Common myeloid progenitor, CD34-positive (primary cell): ENCODE data around the gene LIN37.

Experiments
- CTCF ChIA-PET: fragments of 350-600 bp; sonication (Branson Sonifier 250); formaldehyde crosslinking; loops from one replicate; lab custom pipeline; 2021; ENCODE audit warnings: antibody characterized with exemption; lab: Charles Lee
- POLR2A ChIA-PET: fragments of 350-600 bp; sonication (Branson Sonifier 250); formaldehyde crosslinking; loops from one replicate; lab custom pipeline; 2021; ENCODE audit warnings: antibody characterized with exemption; lab: Charles Lee
- DNase-seq, 3 donors: peaks; one replicate each; pipeline versions ENCODE4 v3.0.0 to v3.0.0-alpha.2; 2013
- H3K27ac ChIP-seq, 2 experiments: 1 replicate in 1 of 2; 2 replicates in 1 of 2; pipeline ENCODE4 v1.7.0; 2013; ENCODE audit warnings: inconsistent platforms in 2 of 2, low read length in 2 of 2, mild to moderate bottlenecking in 2 of 2, low read depth in 1 of 2, moderate library complexity in 1 of 2; ENCODE audit not compliant: severe bottlenecking in 2 of 2, insufficient read depth in 1 of 2, poor library complexity in 1 of 2
- H3K27me3 ChIP-seq, 5 experiments: replicated peaks in 2 of 5; 1 replicate in 3 of 5; 2 replicates in 2 of 5; pipeline versions ENCODE4 v1.6.1 to v1.7.0; 2013; ENCODE audit warnings: low read length in 4 of 5, mild to moderate bottlenecking in 2 of 5, moderate library complexity in 2 of 5, inconsistent platforms in 1 of 5; ENCODE audit not compliant: insufficient read depth in 5 of 5, control insufficient read depth in 4 of 5
- H3K36me3 ChIP-seq, 4 experiments: 1 replicate in 2 of 4; 2 replicates in 2 of 4; pipeline versions ENCODE4 v1.6.1 to v1.7.0; 2013; ENCODE audit warnings: low read length in 3 of 4, control low read depth in 1 of 4, mild to moderate bottlenecking in 1 of 4; ENCODE audit not compliant: control insufficient read depth in 4 of 4, insufficient read depth in 4 of 4
- H3K4me1 ChIP-seq, 4 experiments: 1 replicate in 3 of 4; 2 replicates in 1 of 4; pipeline versions ENCODE4 v1.6.1 to v1.7.1; 2013; ENCODE audit warnings: low read length in 3 of 4, mild to moderate bottlenecking in 3 of 4, control low read depth in 1 of 4, inconsistent platforms in 1 of 4, moderate library complexity in 1 of 4; ENCODE audit not compliant: control insufficient read depth in 4 of 4, insufficient read depth in 4 of 4; ENCODE audit errors: control extremely low read depth in 1 of 4
- H3K4me3 ChIP-seq, 7 experiments: 1 replicate in 4 of 7; 2 replicates in 3 of 7; pipeline versions ENCODE4 v1.5.1 to v1.7.0; 2013; ENCODE audit warnings: mild to moderate bottlenecking in 7 of 7, low read length in 6 of 7, moderate library complexity in 6 of 7, inconsistent platforms in 2 of 7, low read depth in 2 of 7, control low read depth in 1 of 7; ENCODE audit not compliant: insufficient read depth in 4 of 7, control insufficient read depth in 1 of 7; ENCODE audit errors: extremely low read depth in 1 of 7
- H3K9me3 ChIP-seq, 5 experiments: 1 replicate in 4 of 5; 2 replicates in 1 of 5; pipeline versions ENCODE4 v1.6.1 to v1.7.1; 2013; ENCODE audit warnings: low read length in 4 of 5, mild to moderate bottlenecking in 2 of 5, inconsistent platforms in 1 of 5, low read depth in 1 of 5, moderate library complexity in 1 of 5; ENCODE audit not compliant: control insufficient read depth in 4 of 5, insufficient read depth in 2 of 5; ENCODE audit errors: control extremely low read depth in 1 of 5
- WGBS: methylation state at CpG from one replicate; pipeline ENCODE4 v1.1.5; 2013; ENCODE audit not compliant: insufficient coverage; 5-methylcytosine and 5-hydroxymethylcytosine counted together

LIN37 gene

GRCh38 chr19:35786299-35787160 is 38.2 kb downstream of the LIN37 start:
- Histone ChIP-seq H3K4me3 (no peak overlapping the region), H3K27me3 (no peaks in the 10 kb centered on the region), H3K27ac (no peak overlapping the region), H3K36me3 (peaks cover 0 to 44% (median 13%) of the 10 kb centered on the region in 4 experiments), H3K4me1 (no peaks in the 10 kb centered on the region), H3K9me3 (no peaks in the 10 kb centered on the region)
- 96% methylated on average over 27 of the region's 31 CpGs for WGBS
- CTCF ChIA-PET: no interaction called here
- no peak for DNase-seq
- POLR2A ChIA-PET: no interaction called here

GRCh38 chr19:35787227-35787799 is 38.9 kb downstream of the LIN37 start:
- POLR2A ChIA-PET: no interaction called here
- Histone ChIP-seq H3K9me3 (no peaks in the 10 kb centered on the region), H3K27ac (no peak overlapping the region), H3K36me3 (peaks cover 0 to 36% (median 9%) of the 10 kb centered on the region in 4 experiments), H3K27me3 (no peaks in the 10 kb centered on the region), H3K4me3 (no peak overlapping the region), H3K4me1 (no peaks in the 10 kb centered on the region)
- DNase-seq: no peak
- CTCF ChIA-PET: no interaction called here
- 99% methylated on average over 9 of the region's 15 CpGs for WGBS

GRCh38 chr19:35788205-35788960 is 40.0 kb downstream of the LIN37 start:
- whole genome bisulfite sequencing: 87% methylated on average over 5 of the region's 12 CpGs
- Histone ChIP-seq H3K27ac (no peak overlapping the region), H3K27me3 (no peaks in the 10 kb centered on the region), H3K9me3 (no peaks in the 10 kb centered on the region), H3K4me3 (no peak overlapping the region), H3K4me1 (no peaks in the 10 kb centered on the region), H3K36me3 (peaks cover 0 to 26% (median 5%) of the 10 kb centered on the region in 4 experiments)
- CTCF ChIA-PET: interaction anchor here (1.3 kb wide), 1 partner anchor 10 kb away, joined by 3 read pairs; no protein-coding TSS in a partner anchor
- POLR2A ChIA-PET: no interaction called here
- DNase-seq: no peak

GRCh38 chr19:35789195-35789977 is 41.0 kb downstream of the LIN37 start:
- POLR2A ChIA-PET: no interaction called here
- H3K27ac ChIP-seq: no peak overlapping the region
- peaks cover 0 to 23% (median 5%) of the 10 kb centered on the region in 4 experiments for H3K36me3 ChIP-seq
- no peak overlapping the region for H3K4me3 ChIP-seq
- no peaks in the 10 kb centered on the region for H3K9me3 ChIP-seq
- CTCF ChIA-PET: interaction anchor here (0.6 to 1.3 kb wide), 3 partner anchors 11 to 123 kb away, joined by 3 to 4 read pairs (median 3); no protein-coding TSS in a partner anchor
- 89% methylated on average over 8 of the region's 11 CpGs for WGBS
- no peak for DNase-seq
- H3K27me3 ChIP-seq: no peaks in the 10 kb centered on the region
- no peaks in the 10 kb centered on the region for H3K4me1 ChIP-seq

GRCh38 chr19:35789978-35790944 is 41.9 kb downstream of the LIN37 start:
- CTCF ChIA-PET: interaction anchor here (0.6 to 1.2 kb wide), 2 partner anchors 30 to 122 kb away, joined by 3 to 4 read pairs; no protein-coding TSS in a partner anchor

More at GRCh38 chr19:35789978-35790944, 41.9 kb downstream of the LIN37 start:
- WGBS: 93% methylated on average over 15 of the region's 19 CpGs
- POLR2A ChIA-PET: no interaction called here
- Histone ChIP-seq H3K4me1 (no peaks in the 10 kb centered on the region), H3K4me3 (no peak overlapping the region), H3K27ac (no peak overlapping the region), H3K36me3 (peaks cover 0 to 18% (median 5%) of the 10 kb centered on the region in 4 experiments), H3K9me3 (no peaks in the 10 kb centered on the region), H3K27me3 (no peaks in the 10 kb centered on the region)
- no peak for DNase-seq
